Tibial nerve (tissue), 4 donors: ENCODE data around the gene SH3D21.

Experiments
- CTCF ChIP-seq, 5 experiments: fragments of 200-600 bp in 3 of 5; fragments of 450-650 bp in 2 of 5; sonication (generic) in 3 of 5; IDR thresholded peaks; one replicate each; pipeline ENCODE4 v1.5.1; 2016 to 2019; ENCODE audit warnings: antibody characterized with exemption in 5 of 5, mild to moderate bottlenecking in 3 of 5, moderate library complexity in 2 of 5
- EP300 ChIP-seq, 2 donors: sonication (generic); formaldehyde crosslinking; IDR thresholded peaks; one replicate each; pipeline ENCODE4 v1.6.1; 2017; ENCODE audit warnings: antibody characterized with exemption in 2 of 2, mild to moderate bottlenecking in 1 of 2
- POLR2A ChIP-seq, 2 donors: fragments of 450-650 bp; IDR thresholded peaks; one replicate each; pipeline ENCODE4 v1.6.1; 2017; ENCODE audit warnings: antibody characterized with exemption in 2 of 2, mild to moderate bottlenecking in 2 of 2, moderate library complexity in 2 of 2

DNA sequence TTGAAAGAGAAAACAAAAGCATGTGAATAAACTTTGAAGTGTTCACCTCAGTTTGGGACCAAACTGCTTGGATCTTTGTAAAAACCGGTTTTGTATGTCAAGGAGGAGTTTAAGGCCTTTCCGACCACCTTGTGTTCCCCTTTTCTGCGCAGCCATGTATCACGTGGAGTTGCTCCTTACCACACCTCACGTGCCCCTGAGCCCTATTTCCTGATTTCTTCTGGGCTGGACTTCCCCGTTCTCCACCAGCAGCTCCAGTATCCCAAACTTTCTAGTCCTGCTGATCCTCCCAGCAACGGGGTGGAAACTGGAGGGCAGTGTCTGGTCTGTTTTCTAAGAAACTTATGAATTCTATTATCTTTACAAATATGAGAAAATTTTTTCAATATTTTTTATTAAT, 1.6 kb upstream of the SH3D21 start:
- no peak for TF ChIP-seq CTCF (IDR thresholded peaks at IDR 0.05)
- TF ChIP-seq POLR2A (IDR thresholded peaks at IDR 0.05), result no peak
- TF ChIP-seq EP300 (IDR thresholded peaks at IDR 0.05), result peak in 1 of 2 donors; percentile 21
